GM13977 (cell line): ENCODE data around the gene ST7.
"Not testable (repeated sequence)": the region's sequence is repeated elsewhere in the genome, so short reads cannot be mapped to it uniquely, and the experiment has no call there.

Source experiments
- DNase-seq: peaks from one replicate; pipeline ENCODE4 v3.0.0; 2012; ENCODE audit warnings: low spot score
- in situ Hi-C: fragments of 300-500 bp; cut with MboI; formaldehyde crosslinking; loops from one replicate; pipeline ENCODE4 v1.12.0; 2022; ENCODE audit warnings: low sequenced_read_pairs, low pct_unique_long_range_greater_than_20kb, mixed read lengths, inconsistent platforms; ENCODE audit not compliant: unreplicated experiment
- TF ChIP-seq, protein P1 (sequence below): IDR thresholded peaks from 2 replicates; pipeline ENCODE4 v1.5.1; 2012; ENCODE audit warnings: mild to moderate bottlenecking, control low read depth; ENCODE audit not compliant: insufficient read depth; ENCODE audit errors: extremely low read depth, missing control alignments

ST7 gene

DNA sequence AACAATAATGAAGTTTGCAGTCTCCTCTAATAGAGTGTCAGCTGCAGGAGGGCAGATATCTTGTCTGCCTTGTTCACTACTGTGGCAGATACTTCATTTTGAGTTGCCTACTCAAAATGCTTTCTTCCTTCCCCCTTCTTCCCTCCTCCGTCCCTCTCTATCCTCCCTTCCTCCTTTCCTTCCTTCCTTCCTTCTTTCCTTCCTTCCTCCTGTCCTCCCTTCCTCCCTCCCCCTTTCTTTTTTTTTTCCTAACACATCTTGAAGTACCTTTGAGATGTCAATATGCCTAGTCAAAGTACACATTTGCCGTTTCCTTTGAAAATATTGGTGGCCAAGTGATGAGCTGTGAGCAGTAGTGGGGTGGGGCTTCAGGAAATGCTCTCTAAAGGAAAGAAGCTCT is 18.7 kb upstream of the ST7 start:
- DNase-seq: no peak
- TF ChIP-seq, protein P1, sequence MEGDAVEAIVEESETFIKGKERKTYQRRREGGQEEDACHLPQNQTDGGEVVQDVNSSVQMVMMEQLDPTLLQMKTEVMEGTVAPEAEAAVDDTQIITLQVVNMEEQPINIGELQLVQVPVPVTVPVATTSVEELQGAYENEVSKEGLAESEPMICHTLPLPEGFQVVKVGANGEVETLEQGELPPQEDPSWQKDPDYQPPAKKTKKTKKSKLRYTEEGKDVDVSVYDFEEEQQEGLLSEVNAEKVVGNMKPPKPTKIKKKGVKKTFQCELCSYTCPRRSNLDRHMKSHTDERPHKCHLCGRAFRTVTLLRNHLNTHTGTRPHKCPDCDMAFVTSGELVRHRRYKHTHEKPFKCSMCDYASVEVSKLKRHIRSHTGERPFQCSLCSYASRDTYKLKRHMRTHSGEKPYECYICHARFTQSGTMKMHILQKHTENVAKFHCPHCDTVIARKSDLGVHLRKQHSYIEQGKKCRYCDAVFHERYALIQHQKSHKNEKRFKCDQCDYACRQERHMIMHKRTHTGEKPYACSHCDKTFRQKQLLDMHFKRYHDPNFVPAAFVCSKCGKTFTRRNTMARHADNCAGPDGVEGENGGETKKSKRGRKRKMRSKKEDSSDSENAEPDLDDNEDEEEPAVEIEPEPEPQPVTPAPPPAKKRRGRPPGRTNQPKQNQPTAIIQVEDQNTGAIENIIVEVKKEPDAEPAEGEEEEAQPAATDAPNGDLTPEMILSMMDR: no peak
- in situ Hi-C loops: loop anchor here (10.0 kb wide), 1 partner anchor 190 kb away; no protein-coding TSS in a partner anchor

DNA sequence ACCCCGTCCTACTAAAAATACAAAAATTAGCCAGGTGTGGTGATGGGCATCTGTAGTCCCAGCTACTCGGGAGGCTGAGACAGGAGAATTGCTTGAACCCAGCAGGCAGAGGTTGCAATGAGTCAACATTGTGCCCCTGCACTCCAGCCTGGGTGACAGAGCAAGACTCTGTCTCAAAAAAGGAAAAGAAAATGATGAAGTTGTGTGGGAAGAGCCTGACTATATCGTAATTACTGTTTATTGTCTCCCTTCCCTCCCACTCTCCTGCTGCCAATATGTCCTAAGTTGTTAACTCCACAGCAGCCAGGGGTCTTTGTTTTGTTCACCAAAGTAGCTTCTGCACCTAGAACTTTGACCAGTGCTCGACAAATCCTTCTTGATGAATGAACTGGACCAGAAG is 16.5 kb upstream of the ST7 start:
- in situ Hi-C loops: loop anchor here (10.0 kb wide), 1 partner anchor 188 kb away; no protein-coding TSS in a partner anchor

DNA sequence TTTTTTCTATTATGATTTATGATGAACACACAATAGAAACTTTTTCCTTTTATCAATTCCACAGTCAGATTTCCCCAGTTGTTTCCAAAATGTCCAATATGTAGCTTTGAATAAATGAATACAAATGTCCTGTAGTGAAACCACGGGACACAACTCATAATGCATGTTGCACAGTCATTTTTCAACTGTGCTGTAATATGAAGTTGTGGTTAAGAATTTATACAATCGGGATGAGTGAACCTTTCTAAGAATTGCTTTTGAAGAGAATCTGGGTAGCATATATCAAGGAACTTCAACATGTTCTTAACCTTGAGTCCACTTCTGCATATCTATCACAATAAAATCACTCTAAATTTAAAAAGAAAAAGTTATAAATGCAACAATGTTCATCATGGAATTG is 14.6 kb upstream of the ST7 start:
- in situ Hi-C loops: loop anchor here (10.0 kb wide), 1 partner anchor 186 kb away; no protein-coding TSS in a partner anchor
- no peak for DNase-seq
- TF ChIP-seq, protein P1: no peak

More for the DNA sequence above, 16.5 kb upstream of the ST7 start:
- not testable (repeated sequence) for DNase-seq

DNA sequence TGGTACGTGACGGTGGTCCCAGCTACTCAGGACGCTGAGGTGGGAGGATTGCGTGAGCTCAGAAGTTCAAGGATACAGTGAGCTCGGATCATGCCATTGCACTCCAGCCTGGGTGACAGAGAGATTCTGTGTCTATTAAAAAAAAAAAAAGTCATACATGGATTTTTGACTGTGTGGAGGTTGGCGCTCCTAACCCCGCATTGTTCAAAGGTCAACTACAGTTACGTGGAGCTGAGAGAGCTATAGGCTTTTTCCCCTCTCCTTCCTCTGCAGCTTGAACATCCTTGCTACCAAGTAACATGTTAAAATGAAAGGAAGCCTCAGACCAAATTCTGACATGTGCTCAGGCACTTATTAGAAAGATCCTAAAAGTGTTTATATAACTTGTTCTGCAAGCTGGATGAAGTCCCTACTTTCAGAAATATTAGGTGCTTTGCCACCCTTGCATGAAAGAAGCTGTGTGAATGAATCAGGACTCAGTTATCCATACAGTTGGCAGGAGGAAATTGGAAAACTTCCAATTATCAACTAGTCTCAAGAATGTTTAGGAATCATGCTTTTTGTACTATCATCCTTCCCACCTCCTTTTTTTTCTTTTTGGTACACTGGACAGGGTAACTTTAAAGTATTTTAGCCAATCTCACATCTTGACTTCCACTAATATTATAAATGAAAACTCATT is 12.5 kb upstream of the ST7 start:
- in situ Hi-C loops: no loop called here
- TF ChIP-seq, protein P1: no peak

DNA sequence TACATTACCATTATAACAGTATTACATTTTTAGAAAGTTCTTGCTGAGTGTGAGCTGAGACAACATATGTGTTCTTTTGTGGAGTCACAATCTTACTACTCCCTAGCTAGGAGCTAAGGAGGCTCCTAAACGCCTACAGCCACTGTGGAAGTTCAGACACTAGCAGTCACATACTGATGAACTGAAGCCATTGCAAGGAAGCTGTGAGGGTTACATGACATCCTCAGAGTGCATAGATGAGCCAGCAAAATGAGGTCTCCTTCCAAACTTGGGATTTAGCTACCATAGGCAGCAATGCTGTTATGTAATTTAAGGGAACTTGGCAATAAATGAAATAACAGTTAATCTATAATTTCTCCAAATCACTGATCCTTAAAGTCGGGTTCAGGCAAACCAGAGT is 10.8 kb upstream of the ST7 start:
- in situ Hi-C loops: no loop called here
- no peak for DNase-seq
- TF ChIP-seq, protein P1: peak; percentile 2

More for the DNA sequence above, 12.5 kb upstream of the ST7 start:
- DNase-seq: no peak

DNA sequence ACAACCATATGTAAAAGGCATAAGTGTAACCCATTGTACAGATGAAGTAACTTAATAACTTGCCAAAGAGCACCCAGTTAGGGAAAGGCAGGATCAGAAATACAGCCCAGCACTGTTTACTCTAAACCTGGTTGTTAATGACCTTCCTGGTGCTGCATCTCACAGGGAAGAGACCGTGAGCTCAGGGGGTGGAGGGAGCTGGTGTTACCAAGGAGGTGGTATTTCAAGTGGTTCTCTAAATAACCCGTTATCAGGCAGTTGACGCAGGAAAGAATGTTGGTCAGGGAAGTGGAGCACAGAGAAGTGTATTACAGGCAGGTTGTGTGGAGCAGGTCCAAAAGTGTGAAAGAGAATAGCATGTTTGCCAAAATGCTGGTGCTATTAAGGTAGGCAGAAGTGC is 4.4 kb upstream of the ST7 start:
- in situ Hi-C loops: no loop called here

More for the DNA sequence above, 4.4 kb upstream of the ST7 start:
- TF ChIP-seq, protein P1: no peak
- DNase-seq: no peak
